Measurements from ENCODE around the gene SCN2B. TPM values are rescaled to one million over a fixed set of nuclear protein-coding genes. Genes with fewer than 3 reads are reported as not detected.
A peak's percentile ranks its signal among the peaks of the same experiment; 100 is the strongest.
"Not testable (repeated sequence)": the region's sequence is repeated elsewhere in the genome, so short reads cannot be mapped to it uniquely, and the experiment has no call there.

The SCN2B gene
- total RNA-seq, 1 donor from 2014 or later = 2.8 TPM

GRCh38 chr11:118200497-118200896 is 24.1 kb upstream of the SCN2B start:
- no peak for DNase-seq (ENCODE audit: extremely low spot score, unreplicated experiment)
- Mint-ChIP-seq H3K36me3 (no peaks in the 10 kb centered on the region), H3K4me1 (ENCODE audit: unreplicated experiment) (peaks cover 5% of the 10 kb centered on the region), H3K27ac (no peak overlapping the region), H3K9me3 (no peaks in the 10 kb centered on the region), H3K27me3 (peaks cover 4% of the 10 kb centered on the region), H3K4me3 (no peak overlapping the region)
- no peak for TF ChIP-seq CTCF (conservative IDR thresholded peaks at IDR 0.05)

GRCh38 chr11:118199135-118199534 is 22.7 kb upstream of the SCN2B start:
- Mint-ChIP-seq H3K9me3 (no peaks in the 10 kb centered on the region), H3K27me3 (no peaks in the 10 kb centered on the region), H3K27ac (no peak overlapping the region), H3K36me3 (no peaks in the 10 kb centered on the region), H3K4me3 (no peak overlapping the region), H3K4me1 (ENCODE audit: unreplicated experiment) (peaks cover 13% of the 10 kb centered on the region)
- no peak for TF ChIP-seq CTCF (conservative IDR thresholded peaks at IDR 0.05)
- DNase-seq (ENCODE audit: extremely low spot score, unreplicated experiment) = no peak

- no peaks in the 10 kb centered on the region for H3K36me3 Mint-ChIP-seq
- H3K27ac Mint-ChIP-seq = no peak overlapping the region
- peak overlapping the region; percentile 69 for H3K4me3 Mint-ChIP-seq
- peak; percentile 89 for TF ChIP-seq CTCF (conservative IDR thresholded peaks at IDR 0.05)
- DNase-seq (ENCODE audit: extremely low spot score, unreplicated experiment) = peak; percentile 80
- H3K4me1 Mint-ChIP-seq (ENCODE audit: unreplicated experiment) = peaks cover 13% of the 10 kb centered on the region
- no peaks in the 10 kb centered on the region for H3K9me3 Mint-ChIP-seq
- no peaks in the 10 kb centered on the region for H3K27me3 Mint-ChIP-seq
Measured at GRCh38 chr11:118198370-118198769, 21.9 kb upstream of the SCN2B start.

- peaks cover 13% of the 10 kb centered on the region for H3K4me1 Mint-ChIP-seq (ENCODE audit: unreplicated experiment)
- H3K9me3 Mint-ChIP-seq = no peaks in the 10 kb centered on the region
- no peak for DNase-seq (ENCODE audit: extremely low spot score, unreplicated experiment)
- peak overlapping the region; percentile 44 for H3K4me3 Mint-ChIP-seq
- peaks cover 5% of the 10 kb centered on the region for H3K27me3 Mint-ChIP-seq
- no peak for TF ChIP-seq CTCF (conservative IDR thresholded peaks at IDR 0.05)
- H3K27ac Mint-ChIP-seq = peak overlapping the region; percentile 74
- no peaks in the 10 kb centered on the region for H3K36me3 Mint-ChIP-seq
Measured at GRCh38 chr11:118194835-118195627, 18.6 kb upstream of the SCN2B start.

GRCh38 chr11:118193910-118194566 is 17.6 kb upstream of the SCN2B start:
- no peak for TF ChIP-seq CTCF (conservative IDR thresholded peaks at IDR 0.05)
- no peak for DNase-seq (ENCODE audit: extremely low spot score, unreplicated experiment)
- H3K27me3 Mint-ChIP-seq = peaks cover 14% of the 10 kb centered on the region
- H3K36me3 Mint-ChIP-seq = no peaks in the 10 kb centered on the region
- H3K9me3 Mint-ChIP-seq = no peaks in the 10 kb centered on the region
- H3K4me1 Mint-ChIP-seq (ENCODE audit: unreplicated experiment) = peaks cover 13% of the 10 kb centered on the region
- H3K27ac Mint-ChIP-seq = no peak overlapping the region
- no peak overlapping the region for H3K4me3 Mint-ChIP-seq

- not testable (repeated sequence) for H3K9me3 Mint-ChIP-seq; H3K4me1 Mint-ChIP-seq (ENCODE audit: unreplicated experiment); H3K27ac Mint-ChIP-seq; DNase-seq (ENCODE audit: extremely low spot score, unreplicated experiment); H3K36me3 Mint-ChIP-seq; H3K4me3 Mint-ChIP-seq
- H3K27me3 Mint-ChIP-seq = peaks cover 19% of the 10 kb centered on the region
Measured at GRCh38 chr11:118192817-118193216, 16.4 kb upstream of the SCN2B start.

GRCh38 chr11:118190942-118191506 is 14.6 kb upstream of the SCN2B start:
- DNase-seq (ENCODE audit: extremely low spot score, unreplicated experiment); H3K36me3 Mint-ChIP-seq: not testable (repeated sequence)
- peaks cover 31% of the 10 kb centered on the region for H3K27me3 Mint-ChIP-seq

More at GRCh38 chr11:118190942-118191506, 14.6 kb upstream of the SCN2B start:
- not testable (repeated sequence) for H3K4me3 Mint-ChIP-seq; H3K27ac Mint-ChIP-seq; H3K4me1 Mint-ChIP-seq (ENCODE audit: unreplicated experiment); H3K9me3 Mint-ChIP-seq

Measured in type B pancreatic cell (in vitro differentiated cells).